GM21528 (cell line): ENCODE measurements around the gene OVOL1.

ENCODE experiments used
- ATAC-seq: cut with Tn5 transposase; IDR thresholded peaks from one replicate; pipeline ENCODE4 v1.9.1; 2021; ENCODE audit warnings: mild to moderate bottlenecking, moderate library complexity; ENCODE audit not compliant: unreplicated experiment, low FRiP score

The OVOL1 gene

GRCh38 chr11:65790902-65791650 lies 4.2 kb downstream of the OVOL1 start:
- no peak for ATAC-seq

GRCh38 chr11:65791719-65792213 lies 4.9 kb downstream of the OVOL1 start:
- peak; percentile 54 for ATAC-seq

DNA sequence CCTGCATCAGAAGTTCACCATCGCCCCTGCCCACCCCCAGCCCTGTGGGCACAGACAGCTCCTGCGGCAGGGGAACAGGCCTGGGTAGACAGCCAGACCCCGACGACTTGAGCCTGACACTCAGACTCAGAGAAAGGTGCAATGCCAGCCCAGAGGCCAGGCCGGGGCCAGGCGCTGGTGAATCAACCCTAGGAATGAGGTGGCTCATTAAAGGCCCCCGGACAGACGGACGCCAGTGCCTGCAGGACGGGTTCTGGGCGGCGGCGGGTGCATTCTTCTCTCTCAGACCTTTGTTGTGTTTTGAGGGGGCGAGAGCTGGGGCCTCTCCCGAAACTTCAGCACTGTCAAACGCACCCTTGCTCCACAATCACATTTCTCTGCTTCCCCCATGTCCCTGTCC lies 5.6 kb downstream of the OVOL1 start:
- no peak for ATAC-seq

DNA sequence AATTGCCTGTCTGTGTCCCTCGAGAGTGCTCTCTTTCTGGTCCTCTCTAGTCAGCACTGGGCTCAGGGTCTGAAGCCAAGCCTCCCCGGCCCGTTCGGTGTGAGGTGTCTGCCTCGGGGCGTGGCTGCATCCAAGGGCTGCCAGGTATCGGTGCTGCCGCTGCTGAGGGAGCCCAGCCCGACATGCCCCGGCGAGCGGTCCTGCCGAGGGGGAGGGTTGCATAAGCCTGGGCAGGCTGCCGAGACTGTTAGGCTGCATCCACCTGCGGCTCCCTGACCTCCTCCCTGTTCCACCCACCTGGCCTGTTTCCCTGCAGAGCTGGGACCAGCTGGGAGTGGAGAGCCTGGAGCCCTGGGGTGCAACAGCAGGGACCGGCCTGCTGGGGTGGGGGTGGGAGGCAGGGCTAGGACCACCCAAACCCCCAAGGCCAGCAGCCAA lies 6.3 kb downstream of the OVOL1 start:
- ATAC-seq, result no peak

DNA sequence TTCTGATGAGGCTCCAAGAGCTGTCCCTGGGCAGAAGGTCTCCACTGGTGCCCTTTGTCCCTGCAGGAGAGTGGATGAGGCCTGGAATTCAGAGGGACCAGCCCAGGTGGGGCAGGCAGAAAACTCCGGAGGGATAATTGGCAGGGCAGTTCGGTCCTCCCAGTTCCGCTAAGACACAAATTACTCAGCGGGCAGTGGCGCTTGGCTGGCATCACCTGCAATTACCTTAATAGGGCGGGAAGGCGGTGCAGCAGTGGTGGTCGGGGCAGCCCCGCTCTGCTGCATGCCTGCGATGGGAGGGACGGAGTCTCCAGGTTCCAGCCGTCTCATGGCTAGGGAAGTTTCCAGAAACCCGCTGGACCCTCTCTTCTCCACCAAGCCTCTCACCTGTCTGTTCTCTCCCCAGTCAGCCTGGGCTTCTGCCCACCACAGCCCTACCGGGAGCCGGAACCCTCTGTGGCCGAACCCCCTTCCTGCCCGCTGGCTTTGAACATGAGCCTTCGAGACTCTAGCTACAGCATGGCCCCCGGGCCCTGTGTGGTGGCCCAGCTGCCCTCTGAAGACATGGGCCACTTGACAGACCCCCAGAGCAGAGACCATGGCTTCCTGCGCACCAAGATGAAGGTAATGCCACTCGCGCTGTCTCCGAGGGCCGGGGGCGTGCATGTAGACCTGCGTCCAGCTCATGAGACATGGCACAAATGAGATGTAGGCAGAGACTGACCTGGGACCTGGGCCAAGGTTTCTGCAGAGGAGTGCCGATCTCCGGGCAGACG lies 7.0 kb downstream of the OVOL1 start:
- no peak for ATAC-seq

- ATAC-seq, result no peak
These were observed 8.0 kb downstream of the OVOL1 start for GRCh38 chr11:65794570-65795510.

DNA sequence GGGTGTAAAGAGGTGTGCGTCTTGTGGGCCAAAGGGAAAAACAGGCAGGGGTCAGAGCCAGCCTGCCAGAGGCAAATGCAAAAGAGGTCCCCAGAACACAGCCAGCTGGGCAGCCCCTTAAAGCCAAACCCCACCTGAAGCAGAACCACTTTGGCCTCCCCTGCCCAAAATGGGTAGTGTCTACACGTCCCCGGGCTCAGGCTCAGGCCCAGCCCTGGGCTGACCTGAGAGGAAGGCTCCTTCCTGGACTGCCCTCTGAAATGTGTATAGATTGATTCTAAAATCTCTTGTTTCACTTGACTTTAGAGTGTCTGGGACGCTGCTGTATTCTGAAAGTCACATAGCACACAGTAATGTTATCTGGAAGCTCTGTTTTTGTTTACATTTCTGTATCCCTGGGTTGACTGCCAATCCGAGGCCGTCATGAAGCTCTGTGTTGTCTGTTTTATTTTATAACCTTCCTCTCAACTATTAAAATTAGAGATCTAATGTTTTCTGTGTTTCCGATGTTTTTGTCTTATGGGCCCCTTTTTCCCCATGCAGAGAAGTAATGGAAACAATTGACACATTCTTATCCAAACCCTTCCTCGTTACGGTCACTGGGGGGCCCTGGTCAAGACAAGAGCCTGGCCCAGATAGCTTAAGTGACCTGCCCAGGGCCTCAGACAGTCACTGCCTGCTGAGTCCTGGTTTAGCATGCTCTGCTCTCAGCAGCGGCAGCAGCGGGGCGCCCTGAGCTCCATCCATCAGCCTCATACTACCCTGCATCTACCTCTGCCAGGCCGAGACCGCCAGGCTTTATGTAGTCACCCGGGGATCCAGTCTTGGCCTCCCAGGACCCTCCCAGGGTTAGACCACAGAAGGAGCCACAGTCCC lies 10.1 kb downstream of the OVOL1 start:
- no peak for ATAC-seq

GRCh38 chr11:65797711-65798110 lies 10.8 kb downstream of the OVOL1 start:
- no peak for ATAC-seq

DNA sequence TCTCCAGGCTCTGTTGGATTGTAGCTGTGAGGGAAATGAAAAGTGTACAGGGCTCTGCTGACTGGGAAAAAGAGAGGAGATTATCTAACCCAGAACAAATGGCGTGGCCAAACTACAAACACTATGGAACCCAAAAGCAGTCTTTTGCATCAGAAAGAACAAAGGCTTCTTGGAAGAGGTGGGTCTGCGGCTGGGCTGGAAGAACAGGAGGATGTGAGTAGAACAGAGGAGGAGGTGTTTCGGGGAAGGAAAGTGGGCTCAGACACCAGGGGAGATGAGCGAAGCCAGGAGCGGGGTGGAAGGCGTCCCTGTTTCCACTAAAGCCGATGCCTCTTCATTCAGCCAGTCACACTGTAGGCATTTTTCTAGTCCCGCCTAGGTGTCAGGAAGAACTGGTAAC lies 12.0 kb downstream of the OVOL1 start:
- ATAC-seq, result no peak

- ATAC-seq, result no peak
These were observed 14.5 kb downstream of the OVOL1 start for GRCh38 chr11:65801153-65801987.

DNA sequence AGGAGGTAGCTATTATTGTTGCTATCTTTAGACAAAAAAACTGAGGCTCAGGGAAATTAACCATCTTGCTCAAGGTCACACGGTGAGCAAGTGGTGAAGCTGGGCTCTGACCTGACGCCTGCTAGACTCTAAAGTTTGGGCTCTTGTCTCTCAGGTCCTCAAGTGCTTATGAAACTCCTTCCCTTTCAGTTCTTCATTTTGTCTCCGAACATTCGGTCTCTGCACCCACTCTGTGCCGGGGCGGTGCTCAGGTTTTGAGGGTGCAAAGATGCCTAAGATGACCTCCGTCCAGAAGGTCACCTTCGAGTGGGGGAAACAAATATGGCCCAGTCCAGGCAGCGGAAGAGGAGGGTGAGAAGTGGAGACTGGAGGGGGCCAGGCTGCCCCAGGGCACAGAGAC lies 16.0 kb downstream of the OVOL1 start:
- peak; percentile 73 for ATAC-seq

GRCh38 chr11:65803797-65804492 lies 17.1 kb downstream of the OVOL1 start:
- no peak for ATAC-seq

DNA sequence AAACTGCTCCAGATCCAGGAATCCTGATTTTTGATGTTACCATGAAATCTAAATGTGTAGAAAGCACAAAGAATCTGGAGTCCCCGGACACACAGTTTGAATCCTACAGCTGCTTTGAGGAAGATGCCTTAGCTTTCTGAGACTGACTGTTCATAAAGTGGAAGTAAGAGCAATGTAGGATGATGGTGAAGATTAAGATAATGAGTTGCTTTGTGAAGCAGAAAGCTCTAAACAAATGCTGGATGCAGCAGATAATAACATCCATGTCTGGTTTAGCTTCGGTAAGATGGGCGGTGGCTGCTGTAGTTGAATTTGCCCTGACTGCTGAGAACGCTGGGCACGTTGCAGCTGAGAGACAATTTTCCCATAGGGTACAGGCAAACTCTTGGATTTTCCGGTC lies 20.1 kb downstream of the OVOL1 start:
- no peak for ATAC-seq

DNA sequence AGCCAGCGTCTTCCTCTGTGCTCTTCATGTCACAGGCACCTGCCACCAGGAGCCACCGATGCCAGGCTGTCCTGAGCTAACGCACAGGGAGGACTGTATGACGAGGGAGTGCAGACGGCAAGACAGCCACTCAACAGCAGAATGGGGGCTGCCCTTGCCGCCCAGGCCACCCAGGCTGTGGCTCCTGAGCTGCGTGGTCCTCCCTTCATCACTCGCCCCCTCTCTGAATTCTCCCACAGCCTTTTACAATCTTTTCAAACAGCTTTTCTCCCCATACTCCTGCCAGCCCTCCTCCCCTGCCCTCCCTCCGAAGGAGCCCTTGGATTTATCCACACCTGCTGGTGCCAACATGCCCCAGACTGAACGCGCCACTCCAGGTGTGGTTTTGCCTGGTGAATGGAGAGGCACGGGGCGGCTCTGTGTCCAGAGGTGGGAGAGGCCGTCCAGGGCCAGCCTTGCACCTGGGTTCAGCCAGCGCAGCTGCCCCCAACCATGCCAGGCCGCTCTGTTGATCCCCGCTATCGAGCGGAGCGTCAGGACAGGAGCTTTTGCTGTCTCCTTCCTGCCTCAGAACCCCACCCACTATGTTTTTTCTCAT lies 22.0 kb downstream of the OVOL1 start:
- ATAC-seq, result no peak

GRCh38 chr11:65809496-65809895 lies 22.6 kb downstream of the OVOL1 start:
- ATAC-seq, result no peak

- no peak for ATAC-seq
These were observed 23.4 kb downstream of the OVOL1 start for GRCh38 chr11:65810046-65810868.
